ENCODE measurements around the gene MARVELD3.
"Not testable (repeated sequence)": the region's sequence is repeated elsewhere in the genome, so short reads cannot be mapped to it uniquely, and the experiment has no call there.

MARVELD3 gene, protein sequence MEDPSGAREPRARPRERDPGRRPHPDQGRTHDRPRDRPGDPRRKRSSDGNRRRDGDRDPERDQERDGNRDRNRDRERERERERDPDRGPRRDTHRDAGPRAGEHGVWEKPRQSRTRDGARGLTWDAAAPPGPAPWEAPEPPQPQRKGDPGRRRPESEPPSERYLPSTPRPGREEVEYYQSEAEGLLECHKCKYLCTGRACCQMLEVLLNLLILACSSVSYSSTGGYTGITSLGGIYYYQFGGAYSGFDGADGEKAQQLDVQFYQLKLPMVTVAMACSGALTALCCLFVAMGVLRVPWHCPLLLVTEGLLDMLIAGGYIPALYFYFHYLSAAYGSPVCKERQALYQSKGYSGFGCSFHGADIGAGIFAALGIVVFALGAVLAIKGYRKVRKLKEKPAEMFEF

DNA sequence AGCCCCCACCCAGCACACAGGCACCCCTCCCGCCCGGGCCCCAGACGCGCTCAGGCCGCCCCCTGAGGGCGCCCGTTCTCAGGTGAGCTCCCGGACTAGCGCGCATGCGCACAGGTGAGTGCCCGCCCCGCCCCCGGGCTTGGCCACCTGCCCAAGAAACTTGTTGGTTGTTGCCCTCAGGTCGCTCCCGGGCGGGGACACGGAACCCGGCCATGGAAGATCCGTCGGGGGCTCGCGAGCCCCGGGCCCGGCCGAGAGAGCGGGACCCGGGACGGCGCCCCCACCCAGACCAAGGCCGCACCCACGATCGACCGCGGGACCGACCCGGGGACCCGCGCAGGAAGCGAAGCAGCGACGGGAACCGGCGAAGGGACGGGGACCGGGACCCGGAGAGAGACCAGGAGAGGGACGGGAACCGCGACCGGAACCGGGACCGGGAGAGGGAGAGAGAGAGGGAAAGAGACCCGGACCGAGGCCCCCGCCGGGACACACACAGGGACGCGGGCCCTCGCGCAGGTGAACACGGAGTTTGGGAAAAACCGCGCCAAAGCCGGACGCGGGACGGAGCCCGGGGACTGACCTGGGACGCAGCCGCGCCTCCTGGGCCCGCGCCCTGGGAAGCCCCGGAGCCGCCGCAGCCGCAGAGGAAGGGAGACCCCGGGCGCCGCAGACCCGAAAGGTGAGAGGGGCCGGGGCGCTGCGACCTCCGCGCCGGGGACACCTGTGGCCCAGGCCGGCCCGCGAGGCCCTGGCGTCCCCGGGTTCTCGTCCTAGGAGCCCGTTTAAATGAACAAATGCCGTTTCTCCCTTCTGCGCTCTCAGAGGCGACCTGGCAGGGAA, at the start of gene MARVELD3:
Gene MARVELD3, plus strand, starts transcription at position 167 of the 840 bp plus-strand sequence. Its CDS starts 46 bp downstream, at position 213.
- DNase-seq (ENCODE audit: low read depth) = no peak

DNA sequence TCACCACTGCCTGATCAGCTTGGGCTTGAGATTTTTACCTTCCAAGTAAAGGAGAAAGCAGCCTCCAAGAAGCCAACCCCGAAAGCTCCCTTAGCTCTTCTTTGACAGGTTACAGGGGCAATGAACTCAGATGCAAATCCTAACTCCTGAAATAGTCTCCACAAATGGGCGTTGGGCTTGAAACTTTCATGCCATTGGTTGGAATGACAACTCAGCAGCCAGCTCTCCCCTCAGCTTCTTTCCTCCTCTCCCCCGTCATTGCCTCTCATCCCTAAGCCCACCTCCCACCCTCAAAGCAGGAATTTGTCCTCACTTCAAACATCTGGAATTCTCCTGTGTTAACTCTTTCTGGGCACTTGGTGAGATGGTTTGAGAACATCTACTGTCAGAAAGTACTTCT, 49.0 kb upstream of the MARVELD3 start, which contains the start of gene TAT:
Gene TAT, minus strand, starts transcription at position 122 of the 400 bp plus-strand sequence. CDS start 677 bp downstream, outside the sequence.
- no peak for DNase-seq (ENCODE audit: low read depth)

DNA sequence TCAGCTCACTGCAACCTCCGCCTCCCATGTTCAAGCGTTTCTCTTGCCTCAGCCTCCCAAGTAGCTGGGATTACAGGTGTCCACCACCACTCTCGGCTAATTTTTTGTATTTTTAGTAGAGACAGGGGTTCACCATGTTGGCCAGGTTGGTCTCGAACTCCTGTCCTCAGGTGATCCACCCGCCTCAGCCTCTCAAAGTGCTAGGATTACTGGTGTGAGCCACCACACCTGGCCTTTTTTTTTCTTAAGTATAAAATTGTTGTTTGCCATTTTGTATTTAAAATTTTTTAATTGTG, 43.5 kb upstream of the MARVELD3 start:
- DNase-seq (ENCODE audit: low read depth) = not testable (repeated sequence)

DNA sequence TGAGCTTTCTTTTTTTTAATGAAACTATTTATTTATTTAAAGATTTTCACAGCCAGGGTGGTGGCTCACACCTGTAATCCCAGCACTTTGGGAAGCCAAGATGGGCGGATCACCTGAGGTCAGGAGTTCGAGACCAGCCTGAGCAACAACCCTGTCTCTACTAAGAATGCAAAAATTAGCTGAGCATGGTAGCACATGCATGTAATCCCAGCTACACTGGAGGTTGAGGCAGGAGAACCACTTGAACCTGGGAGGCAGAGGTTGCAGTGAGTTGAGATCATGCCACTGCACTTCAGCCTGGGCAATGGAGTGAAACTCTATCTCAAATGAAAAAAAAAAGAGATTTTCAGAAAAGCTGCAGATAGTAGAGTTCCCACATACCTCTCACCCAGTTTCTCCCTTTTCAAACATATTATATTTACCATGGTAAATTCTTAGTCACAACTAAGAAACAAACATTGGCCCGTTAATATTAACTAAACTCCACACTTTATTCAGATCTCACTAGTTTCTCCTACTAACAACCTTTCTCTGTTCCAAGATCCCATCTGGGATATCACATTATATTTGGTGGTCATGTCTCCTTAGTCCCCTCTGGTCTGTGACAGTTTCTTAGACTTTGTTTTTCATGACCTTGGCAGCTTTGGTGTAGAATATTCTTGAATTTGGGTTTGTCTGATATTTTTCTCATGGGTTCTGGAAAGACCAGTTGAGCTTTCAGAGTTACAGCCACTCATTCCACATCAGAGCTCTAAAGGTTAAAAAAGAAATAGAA, 41.3 kb upstream of the MARVELD3 start:
- DNase-seq (ENCODE audit: low read depth) = no peak

DNA sequence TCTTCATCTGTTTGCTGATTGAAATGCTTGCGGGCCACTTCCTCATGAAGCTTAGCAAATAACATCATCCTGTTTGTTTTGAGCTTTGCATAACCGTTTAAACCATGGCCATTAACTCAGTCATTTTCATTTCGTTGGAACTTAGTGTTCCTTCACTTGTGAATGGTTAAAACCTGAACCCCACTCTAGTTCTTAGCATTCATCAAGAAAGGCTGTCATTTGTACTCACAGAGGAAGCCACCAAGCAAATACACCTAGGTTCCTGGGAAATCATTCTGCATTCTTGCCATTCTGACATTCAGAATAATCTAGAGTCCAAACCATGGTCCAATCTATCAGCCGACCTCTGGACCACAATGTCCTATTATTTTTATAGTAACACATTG, 40.7 kb upstream of the MARVELD3 start:
- no peak for DNase-seq (ENCODE audit: low read depth)

DNA sequence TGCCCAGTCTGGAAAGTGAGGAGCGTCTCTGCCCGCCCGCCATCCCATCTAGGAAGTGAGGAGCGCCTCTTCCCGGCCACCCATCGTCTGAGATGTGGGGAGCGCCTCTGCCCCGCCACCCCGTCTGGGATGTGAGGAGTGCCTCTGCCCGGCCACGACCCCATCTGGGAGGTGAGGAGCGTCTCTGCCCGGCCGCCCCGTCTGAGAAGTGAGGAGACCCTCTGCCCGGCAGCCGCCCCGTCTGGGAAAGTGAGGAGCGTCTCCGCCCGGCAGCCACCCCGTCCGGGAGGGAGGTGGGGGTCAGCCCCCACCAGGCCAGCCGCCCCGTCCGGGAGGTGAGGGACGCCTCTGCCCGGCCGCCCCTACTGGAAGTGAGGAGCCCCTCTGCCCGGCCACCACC, 36.6 kb upstream of the MARVELD3 start:
- not testable (repeated sequence) for DNase-seq (ENCODE audit: low read depth)

DNA sequence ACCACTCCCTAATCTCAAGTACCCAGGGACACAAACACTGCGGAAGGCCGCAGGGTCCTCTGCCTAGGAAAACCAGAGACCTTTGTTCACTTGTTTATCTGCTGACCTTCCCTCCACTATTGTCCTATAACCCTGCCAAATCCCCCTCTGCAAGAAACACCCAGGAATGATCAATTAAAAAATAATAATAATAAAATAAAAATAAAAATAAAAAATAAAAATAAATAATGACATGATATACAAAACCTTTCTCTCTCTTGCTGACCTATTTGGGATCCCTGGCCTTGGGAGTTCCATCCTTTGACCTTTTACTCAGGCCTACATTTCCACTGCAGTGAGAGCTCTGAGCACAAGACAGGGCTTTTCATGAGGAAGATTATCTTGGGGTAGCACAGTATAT, 35.9 kb upstream of the MARVELD3 start:
- not testable (repeated sequence) for DNase-seq (ENCODE audit: low read depth)

DNA sequence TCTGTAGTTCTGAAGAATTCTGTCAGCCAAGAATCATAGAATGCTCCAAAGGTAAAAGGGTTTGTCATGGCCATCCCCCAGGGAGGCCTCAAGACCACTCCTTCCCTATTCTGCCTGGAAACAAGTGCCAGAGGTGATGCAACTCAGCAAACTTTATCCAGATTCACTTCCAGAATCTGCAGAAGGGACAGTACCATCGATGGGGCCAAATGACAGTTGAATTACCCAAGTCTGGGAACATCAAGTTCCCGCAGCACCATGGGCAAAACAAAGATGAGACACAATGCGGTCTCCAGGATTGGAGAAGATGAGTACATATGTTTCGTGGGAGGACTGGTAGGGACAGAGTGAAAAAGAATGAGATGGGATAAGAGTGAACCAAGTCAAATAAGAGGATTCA, 35.4 kb upstream of the MARVELD3 start:
- DNase-seq (ENCODE audit: low read depth) = no peak

DNA sequence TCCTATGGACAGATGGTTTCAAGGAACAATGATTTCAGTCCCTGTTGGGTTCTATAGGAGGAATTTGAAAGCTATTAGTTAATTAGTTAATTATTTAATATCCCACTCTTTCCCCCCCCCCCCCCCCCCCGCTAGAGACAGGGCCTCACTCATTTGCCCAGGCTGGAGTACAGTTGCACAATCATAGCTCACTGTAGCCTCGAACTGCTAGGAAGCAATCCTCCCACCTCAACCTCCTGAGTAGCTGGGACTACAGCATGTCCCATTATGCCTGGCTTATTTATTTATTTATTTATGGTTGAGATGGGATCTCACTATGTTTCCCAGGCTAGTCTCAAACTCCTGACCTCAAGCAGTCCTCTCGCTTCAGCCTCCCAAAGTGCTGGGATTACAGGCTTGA, 34.1 kb upstream of the MARVELD3 start:
- DNase-seq (ENCODE audit: low read depth) = no peak

DNA sequence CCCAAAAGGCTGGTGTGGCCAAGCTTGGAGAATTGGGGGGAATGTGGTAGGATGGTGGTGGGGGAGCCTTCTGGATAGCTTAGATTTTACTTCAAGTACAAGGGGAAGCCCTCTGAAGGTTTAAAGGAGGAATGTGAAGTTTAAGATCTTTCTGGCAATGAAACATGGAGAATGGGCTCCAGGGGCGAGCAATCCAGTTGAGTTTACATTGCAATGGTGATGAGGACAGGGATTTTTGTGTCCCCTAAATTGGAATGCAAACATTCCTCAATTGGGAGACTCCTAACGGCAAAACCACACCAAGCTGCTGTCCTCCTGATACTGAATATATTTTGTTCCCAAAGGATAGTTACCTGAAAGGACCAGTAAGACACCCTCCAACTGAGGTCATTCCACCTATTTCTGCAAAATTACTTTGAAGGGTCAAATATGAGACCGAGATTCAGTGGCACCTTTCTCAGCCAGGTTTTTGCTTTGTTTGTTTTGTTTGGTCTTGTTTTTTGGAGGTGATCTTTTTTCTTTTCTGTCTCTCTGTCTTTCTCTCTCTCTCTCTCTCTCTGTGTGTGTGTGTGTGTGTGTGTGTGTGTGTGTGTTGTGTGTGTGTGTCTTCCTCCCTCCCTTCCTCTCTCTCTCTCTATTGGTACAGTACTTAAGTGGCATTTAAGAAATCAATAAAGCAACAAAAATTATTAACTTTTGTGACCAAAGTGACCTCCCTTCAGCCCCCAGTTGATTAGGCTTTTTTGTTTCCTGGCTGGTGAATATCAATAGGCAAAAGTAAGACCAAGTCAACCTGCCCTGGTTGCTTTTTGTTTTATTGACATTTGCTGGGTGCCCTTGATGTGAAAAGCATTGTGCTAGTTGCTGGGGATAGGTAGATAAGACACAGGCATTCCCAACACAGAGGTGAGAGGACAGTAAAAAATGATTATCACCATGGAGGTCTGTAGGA, 32.7 kb upstream of the MARVELD3 start:
- no peak for DNase-seq (ENCODE audit: low read depth)

DNA sequence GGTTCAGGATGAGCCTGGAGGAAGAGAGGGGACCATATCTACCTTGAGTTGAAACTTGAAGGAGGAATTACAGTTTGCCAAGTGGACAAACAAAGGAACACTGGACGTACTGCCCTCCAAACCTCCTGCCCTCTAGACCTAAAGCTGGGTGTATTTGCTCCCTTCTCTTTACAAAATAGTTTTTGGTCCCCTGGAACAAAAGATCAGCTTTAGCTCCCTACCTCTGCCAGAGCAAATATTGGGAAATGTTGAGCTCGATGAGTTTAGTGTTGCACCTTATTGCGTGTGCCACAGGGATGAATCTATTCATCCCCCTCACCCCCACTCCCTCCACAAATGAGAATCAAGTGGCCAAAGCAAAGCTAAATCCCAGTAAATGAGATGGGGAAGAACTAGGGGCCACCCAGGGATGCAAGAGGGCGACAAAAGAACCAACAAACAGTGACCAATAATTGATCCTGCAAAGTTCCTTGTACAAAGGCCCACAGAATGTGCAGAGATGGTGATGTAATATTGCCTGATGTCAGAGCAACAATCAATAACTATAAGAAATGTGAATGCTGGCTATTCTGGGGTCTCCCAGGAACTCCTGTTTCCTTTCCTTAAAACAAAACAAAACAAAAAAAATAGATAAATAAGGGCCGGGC, 31.9 kb upstream of the MARVELD3 start:
- no peak for DNase-seq (ENCODE audit: low read depth)

DNA sequence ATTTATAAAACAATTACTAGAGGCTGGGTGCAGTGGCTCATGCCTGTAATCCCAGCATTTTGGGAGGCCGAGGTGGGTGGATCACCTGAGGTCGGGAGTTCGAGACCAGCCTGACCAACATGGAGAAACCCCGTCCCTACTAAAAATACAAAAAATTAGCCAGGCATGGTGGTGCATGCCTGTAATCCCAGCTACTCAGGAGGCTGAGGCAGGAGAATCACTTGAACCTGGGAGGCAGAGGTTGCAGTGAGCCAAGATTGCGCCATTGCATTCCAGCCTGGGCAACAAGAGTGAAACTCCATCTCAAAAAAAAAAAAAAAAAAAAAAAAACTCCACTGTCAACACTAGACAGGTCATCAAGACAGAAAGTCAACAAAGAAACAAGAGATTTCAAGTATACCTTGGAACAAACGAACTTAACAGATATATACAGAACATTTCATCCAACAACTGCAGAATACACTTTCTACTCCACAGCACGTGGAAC, 30.6 kb upstream of the MARVELD3 start:
- not testable (repeated sequence) for DNase-seq (ENCODE audit: low read depth)

DNA sequence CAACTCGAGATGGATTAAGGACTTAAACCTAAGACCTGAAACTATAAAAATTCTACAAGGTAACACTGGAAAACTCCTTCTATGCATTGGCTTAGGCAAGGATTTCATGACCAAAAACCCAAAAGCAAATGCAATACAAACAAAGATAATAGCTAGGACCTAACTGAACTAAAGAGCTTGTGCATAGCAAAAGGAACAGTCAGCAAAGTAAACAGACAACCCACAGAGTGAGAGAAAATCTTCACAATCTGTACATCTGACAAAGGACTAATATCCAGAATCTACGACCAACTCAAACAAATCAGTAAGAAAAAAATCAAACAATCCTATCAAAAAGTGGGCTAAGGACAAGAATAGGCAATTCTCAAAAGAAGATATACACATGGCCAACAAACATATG, 27.6 kb upstream of the MARVELD3 start:
- DNase-seq (ENCODE audit: low read depth) = not testable (repeated sequence)

DNA sequence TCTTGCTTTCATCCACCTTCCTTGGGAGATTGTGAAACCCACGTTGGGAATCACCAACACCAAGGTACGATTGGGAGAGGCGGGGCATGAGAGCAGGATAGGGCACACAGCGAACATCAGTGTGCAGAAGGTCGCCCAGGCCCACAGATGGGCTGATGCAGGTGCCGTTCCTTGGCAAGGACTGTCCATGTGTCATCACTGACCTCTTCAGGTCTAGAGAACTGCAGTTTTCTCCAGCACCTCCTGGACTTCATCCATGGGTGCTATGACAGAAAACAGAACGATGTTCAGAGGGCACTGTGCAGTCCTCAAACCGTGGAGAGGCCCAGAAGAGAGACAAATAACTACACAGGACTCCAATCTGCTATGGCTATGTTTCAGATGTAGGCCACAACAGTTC, 25.2 kb upstream of the MARVELD3 start:
- no peak for DNase-seq (ENCODE audit: low read depth)

DNA sequence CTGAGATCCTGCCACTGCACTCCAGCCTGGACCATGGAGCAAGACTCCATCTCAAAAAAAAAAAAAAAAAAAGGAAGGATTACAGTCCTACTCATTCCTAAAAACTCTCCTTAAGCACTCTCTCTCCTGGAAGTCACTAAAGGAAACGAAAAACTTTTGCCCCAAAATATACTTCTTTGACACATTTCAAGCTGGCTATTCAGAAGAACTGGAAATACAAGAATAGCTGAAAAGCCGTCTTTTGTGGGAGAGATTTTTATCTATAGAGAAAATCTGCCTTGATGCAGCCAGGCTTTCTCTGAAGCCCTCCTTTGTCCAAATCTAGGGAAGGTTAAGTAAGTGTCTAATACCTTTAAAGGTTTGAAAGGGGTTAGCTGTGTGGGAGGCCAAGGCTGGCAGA, 16.9 kb upstream of the MARVELD3 start:
- no peak for DNase-seq (ENCODE audit: low read depth)

DNA sequence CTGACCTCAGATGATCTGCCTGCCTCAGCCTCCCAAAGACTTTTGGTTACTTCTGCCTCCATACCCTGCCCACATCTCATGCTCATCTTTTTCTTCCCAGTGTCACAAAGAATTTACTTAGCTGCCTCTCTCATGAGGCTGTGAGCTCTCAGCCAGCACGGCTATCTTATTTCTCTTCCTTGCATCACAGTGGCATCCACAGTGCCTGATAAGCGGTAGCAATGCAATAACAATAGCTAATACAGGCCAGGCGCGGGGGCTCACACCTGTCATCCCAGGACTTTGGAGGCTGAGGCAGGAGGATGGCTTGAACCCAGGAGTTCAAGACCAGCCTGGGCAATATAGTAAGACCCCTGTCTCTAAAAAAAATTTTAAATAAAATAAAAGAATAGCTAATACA, 15.5 kb upstream of the MARVELD3 start:
- no peak for DNase-seq (ENCODE audit: low read depth)

DNA sequence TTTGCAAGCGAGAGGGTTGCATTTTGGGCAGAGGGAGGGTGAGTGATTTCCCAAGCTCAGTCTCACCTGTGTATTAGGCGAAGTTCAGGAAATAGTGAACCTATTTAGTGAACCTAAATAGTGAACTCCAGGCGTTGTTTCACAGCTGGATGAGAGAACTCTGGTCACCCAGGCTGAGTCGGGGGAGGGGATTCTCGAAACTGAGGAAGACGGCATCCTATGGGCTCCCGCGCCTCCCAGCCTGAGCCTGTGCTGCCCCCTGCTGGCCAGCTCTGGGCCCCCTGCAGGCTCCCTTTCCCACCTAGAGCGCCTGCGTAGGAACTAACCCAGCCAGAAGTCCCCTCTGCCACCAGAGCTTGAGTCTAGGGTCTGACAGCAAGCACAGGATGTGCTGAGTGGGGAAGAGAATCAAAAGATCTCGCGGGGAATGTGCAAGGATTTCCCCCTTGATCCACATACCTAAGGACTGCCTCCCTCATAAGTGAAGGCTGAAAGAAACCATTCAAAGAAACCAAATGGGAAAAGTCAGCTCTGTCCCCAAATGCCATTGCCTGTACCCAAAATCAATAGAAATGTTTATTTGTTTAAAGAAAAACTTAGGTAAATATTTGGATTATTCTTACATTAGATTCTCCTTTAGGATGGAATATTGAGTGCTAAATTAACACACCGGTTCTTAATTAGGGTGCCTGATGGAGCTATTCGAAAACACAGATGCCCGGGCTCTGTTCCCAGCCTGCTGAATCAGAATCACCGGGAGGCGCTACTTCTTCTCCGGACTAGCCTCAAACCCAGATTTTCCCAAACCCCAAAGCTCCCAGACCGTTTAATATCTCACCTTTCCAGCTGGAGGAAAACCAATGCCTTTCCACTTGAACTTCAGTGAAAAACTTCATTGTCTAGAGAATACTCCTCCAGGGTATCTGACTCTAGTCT, 14.8 kb upstream of the MARVELD3 start:
- peak; percentile 67 for DNase-seq (ENCODE audit: low read depth)

DNA sequence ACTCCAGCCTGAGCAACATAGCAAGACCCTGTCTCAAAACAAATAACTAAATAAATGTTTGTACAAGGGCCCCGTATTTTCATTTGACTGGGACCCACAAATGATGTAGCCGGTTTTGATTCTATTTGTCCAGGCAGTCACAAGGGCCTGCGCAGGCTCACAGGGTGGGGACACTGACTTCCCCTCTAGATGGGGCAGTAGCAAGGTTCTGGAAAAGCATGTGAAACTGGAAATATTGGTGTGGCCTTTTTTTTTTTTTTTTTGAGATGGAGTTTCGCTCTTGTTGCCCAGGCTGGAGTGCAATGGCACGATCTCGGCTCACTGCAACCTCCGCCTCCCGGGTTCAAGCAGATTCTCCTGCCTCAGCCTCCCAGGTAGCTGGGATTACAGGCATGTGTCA, 11.0 kb upstream of the MARVELD3 start:
- DNase-seq (ENCODE audit: low read depth) = not testable (repeated sequence)

DNA sequence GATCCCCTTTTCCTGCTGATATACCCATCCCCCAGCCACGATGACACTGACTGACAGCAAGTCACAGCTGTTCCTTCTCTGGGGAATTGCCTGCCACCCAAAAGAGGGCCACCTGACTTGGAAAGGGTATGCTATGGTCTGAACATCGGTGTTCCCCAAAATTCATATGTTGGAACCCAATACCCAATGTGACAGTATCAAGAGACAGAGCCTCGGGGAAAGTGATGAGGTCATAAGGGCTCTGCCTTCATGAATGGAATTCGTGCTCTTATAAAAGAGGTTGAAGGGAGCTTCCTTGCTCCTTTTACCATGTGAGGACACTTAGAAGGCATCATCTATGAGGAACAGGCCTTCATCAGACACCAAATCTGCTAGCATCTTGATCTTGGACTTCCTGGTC, 7.6 kb upstream of the MARVELD3 start:
- no peak for DNase-seq (ENCODE audit: low read depth)

DNA sequence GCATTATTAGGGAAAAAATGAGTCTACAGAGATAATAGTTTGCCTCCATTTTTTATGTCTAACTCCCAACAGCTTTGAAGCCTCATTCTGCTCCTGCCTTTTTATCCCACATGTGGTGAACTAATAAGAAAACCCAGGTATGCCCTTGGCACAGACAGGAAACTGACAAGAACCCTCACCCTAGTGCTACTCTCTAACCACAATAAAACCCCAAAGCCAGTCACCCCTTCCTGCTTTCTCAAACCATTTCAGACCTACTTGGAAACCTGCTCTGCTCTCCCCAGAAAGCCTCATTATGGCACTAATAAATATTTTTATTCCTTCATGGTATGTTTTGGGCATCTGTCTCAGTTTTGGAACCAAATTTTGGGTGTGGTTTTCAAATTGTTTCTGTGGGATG, 3.9 kb upstream of the MARVELD3 start:
- DNase-seq (ENCODE audit: low read depth) = no peak
